NCI-H2081 treated with DMSO at 0.1 percent for 48 hours (cell line): ENCODE measurements around the gene BIRC7.

Experiments
- DNase-seq: peaks from one replicate; lab custom pipeline; 2025; lab: John Stamatoyannopoulos, UW

The BIRC7 gene

GRCh38 chr20:63265891-63266515 lies 30.3 kb downstream of the BIRC7 start:
- DNase-seq = no peak

DNA sequence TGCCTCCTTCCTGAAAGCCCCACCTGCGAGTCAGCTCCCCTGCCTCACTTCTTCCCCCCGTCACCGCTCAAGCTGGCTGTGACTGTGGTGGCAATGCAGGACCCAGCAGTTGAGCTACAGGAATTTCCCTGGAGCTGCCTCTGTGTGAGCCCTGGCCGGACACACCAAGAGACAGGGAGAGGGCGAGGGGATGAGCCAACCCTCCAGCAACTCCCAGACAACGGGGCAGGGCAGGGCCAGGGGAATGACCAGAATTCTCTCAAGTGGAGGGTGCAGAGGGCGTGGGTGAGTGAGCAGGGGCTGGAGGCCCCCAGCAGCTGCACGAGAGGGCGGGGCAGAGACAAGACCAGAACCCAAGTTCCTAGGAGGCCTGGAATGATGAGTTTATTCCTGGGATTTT lies 32.0 kb downstream of the BIRC7 start:
- no peak for DNase-seq

DNA sequence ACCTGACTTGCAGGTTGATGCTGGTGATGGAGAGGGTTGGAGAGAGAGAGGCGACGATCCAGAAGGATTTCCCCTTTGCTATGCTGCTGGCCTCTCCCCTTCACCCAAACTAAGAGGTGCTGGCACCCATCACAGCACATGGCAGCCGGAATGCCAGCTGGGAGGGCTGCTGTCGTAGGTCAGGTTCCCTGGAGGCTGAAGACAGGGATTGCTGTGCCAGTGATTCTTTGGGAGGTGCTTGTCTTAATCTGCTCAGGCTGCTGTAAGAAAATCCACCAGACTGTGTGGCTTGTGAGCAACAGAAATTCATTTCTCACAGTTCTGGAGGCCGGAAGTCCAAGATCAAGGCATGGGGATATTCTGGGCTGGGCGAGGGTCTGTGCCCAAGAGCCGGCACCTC lies 32.6 kb downstream of the BIRC7 start:
- no peak for DNase-seq

GRCh38 chr20:63268671-63269439 lies 33.1 kb downstream of the BIRC7 start:
- no peak for DNase-seq

DNA sequence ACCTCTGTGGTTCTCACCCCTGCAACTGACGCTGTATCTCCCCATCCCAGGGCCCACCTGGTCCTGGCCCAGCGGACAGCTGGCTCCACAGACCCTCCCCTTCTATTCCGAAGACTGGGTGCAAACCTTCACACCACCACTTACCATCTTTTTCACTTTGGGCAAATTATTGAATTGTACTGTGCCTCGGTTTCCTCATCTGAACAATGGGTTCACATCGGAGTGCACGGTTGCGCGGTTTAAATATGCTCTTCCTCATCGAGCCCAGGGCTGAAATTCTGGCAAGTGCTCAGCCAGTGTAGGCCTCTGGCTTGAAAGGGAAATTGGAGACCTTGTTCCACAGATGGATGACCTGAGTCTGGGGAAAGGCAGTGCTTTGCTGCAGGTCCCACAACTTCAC lies 34.0 kb downstream of the BIRC7 start:
- DNase-seq = no peak

- no peak for DNase-seq
Observed at GRCh38 chr20:63270606-63271325, 35.1 kb downstream of the BIRC7 start.

- peak; percentile 4 for DNase-seq
Observed at GRCh38 chr20:63272105-63273058, 36.7 kb downstream of the BIRC7 start, which contains the start of gene ARFGAP1. Gene ARFGAP1 (plus strand): TSS chr20:63272813. CDS start chr20:63275581, 2,768 bp downstream.

- DNase-seq = no peak
Observed at GRCh38 chr20:63273059-63273579, 37.4 kb downstream of the BIRC7 start.

DNA sequence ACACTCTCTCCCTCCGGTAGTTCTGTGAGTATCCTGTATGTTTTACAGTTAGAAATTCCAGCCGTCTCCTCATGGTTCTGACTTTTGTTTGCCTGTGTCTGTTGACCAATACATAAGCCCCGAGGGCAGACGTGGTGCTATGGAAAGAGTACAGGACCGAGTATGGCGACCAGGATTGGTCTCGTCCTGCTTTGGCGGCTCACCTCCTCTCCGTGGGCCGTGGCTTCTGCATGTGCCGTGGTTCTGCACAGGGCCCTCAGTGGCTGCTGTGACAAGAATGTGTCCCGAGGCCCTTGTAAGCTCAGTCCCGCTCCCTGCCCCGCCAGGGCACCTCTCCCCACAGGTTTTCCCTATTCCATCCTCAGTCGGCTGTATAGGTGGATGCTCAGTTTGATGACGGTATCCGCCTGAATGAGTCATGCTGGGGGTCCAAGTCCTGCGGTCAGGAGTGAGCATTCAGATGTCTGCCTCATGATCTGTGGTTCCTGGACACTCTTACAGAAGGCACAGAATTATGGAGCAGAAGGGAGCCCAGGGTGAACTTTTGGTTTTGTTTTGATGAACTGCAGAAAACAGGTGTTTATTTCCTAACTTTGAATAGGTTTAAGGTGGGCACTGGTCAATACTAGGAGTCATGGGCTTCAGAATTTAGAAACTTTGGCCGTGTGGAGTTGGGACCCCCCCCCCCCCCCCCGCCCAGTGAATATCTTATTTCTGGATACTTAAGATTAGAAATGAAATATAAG lies 38.1 kb downstream of the BIRC7 start:
- DNase-seq = no peak

DNA sequence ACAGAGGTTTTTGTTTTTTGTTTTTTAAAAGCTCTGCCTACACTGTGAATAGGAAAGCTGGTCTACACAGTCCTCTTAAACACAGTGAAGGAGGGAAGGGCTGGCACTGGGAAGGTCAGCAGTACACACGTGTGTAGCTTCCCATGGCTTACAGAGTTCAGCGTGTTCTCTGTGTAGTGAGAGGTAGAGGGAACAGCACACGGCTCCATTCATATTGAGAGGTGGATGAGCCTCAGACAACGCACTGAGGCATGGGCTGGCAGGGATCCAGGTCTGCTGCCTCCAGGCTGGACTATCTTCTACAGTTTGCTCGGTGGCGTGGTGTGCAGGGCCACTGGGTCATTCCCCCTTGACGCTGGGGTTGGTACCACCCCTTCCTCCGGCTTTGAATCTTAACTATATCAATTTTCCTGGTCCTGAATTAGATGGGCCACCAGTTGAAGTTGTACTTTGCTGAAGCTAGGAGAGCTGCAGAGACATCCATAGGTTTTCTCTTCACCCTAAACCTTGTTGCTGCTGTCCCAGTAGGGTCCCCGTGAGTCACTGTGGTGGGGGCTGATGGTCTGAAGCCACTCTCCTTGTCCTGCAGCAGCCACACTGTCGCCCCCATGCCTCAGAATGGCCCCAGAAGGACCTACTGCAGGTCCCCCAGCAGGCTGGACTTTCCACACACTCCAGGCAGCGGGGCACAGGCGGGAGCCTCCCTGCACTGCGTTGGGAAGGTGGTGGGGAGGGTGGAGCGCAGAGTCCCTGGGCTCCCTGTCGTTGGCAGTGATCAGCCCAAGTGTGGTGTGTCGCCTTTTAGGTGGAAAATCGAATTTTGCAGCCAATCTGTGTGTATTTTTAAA lies 38.9 kb downstream of the BIRC7 start:
- no peak for DNase-seq

- no peak for DNase-seq
Observed at GRCh38 chr20:63275825-63276224, 40.1 kb downstream of the BIRC7 start.

GRCh38 chr20:63276956-63277355 lies 41.3 kb downstream of the BIRC7 start:
- DNase-seq = no peak

GRCh38 chr20:63277466-63278272 lies 42.0 kb downstream of the BIRC7 start:
- no peak for DNase-seq

- no peak for DNase-seq
Observed at GRCh38 chr20:63278661-63279060, 43.0 kb downstream of the BIRC7 start.

GRCh38 chr20:63279931-63280330 lies 44.2 kb downstream of the BIRC7 start:
- no peak for DNase-seq

- DNase-seq = no peak
Observed at GRCh38 chr20:63280371-63280770, 44.7 kb downstream of the BIRC7 start.

DNA sequence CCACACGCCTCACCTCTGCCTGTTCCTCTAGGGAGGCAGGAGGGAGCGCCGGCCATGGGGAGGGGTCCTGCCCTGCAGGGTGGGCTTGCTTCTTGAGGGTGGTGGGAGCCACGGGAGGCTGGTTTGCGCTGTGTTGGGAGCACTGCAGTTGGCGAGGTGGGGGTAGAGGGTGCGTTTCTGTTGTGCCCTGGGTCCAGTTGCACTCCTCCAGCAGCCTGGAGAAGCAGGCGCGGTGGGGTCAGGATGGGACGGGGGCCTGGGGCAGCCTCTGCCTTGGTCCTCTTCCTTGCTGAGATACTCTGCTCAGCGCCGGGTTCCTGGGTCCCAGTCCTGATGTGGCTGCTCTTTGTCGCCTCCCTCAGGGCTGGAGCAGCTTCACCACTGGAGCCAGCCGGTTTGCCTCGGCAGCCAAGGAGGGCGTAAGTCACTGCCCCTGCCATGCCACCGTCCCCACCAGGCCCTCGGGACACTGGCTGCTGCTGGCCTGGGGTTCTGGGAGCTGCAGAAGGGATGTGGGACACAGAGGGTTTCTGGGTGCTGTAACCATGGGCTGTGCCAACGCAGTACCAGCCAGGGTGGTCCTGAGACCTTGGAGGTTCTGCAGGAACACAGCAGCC lies 45.3 kb downstream of the BIRC7 start:
- DNase-seq = no peak
